Upper lobe of left lung (tissue), 4 donors: ENCODE measurements around the gene FGF23.

Experiments
- CTCF ChIP-seq, 6 experiments: fragments of 450-650 bp in 4 of 6; fragments of 200-600 bp in 2 of 6; sonication (generic) in 2 of 6; IDR thresholded peaks; one replicate each; pipeline ENCODE4 v1.5.1; 2016 to 2019; ENCODE audit warnings: antibody characterized with exemption in 6 of 6
- POLR2AphosphoS5 ChIP-seq, 2 donors: sonication (generic); formaldehyde crosslinking; IDR thresholded peaks; one replicate each; pipeline ENCODE4 v1.5.1; 2017; ENCODE audit warnings: antibody characterized with exemption in 2 of 2

GRCh38 chr12:4412056-4412455, 32.5 kb upstream of the FGF23 start:
- no peak for TF ChIP-seq CTCF (IDR thresholded peaks at IDR 0.05)
- no peak for TF ChIP-seq POLR2AphosphoS5 (IDR thresholded peaks at IDR 0.05)
